Mesendoderm (in vitro differentiated cells): ENCODE data around the gene RNF214.

ENCODE experiments used
- DNase-seq: peaks from one replicate; pipeline ENCODE4 v3.0.0; 2013
- H2AK5ac ChIP-seq: 2 replicates; pipeline ENCODE4 v1.6.1; 2013; ENCODE audit warnings: low read length, inconsistent platforms
- H2BK120ac ChIP-seq: 2 replicates; pipeline ENCODE4 v1.6.1; 2013; ENCODE audit warnings: low read depth, mild to moderate bottlenecking, low read length, moderate library complexity, mixed read lengths
- H2BK15ac ChIP-seq: replicated peaks from 2 replicates; pipeline ENCODE4 v1.6.1; 2013; ENCODE audit warnings: low read depth, mild to moderate bottlenecking, moderate library complexity
- H2BK5ac ChIP-seq: 2 replicates; pipeline ENCODE4 v1.6.1; 2013; ENCODE audit warnings: low read length, inconsistent platforms
- H3K18ac ChIP-seq: 2 replicates; pipeline ENCODE4 v1.6.1; 2013; ENCODE audit warnings: mild to moderate bottlenecking, low read length, mixed read lengths
- H3K23ac ChIP-seq: one replicate; pipeline ENCODE4 v1.6.1; 2013; ENCODE audit warnings: low read length
- H3K27ac ChIP-seq: 2 replicates; pipeline ENCODE4 v1.5.1; 2013; ENCODE audit warnings: low read depth, mild to moderate bottlenecking, inconsistent platforms, low read length, moderate library complexity
- H3K27me3 ChIP-seq: 2 replicates; pipeline ENCODE4 v1.6.1; 2013; ENCODE audit warnings: low read length, control low read depth, mild to moderate bottlenecking, inconsistent platforms; ENCODE audit not compliant: insufficient read depth, poor library complexity
- H3K36me3 ChIP-seq: 2 replicates; pipeline ENCODE4 v1.6.1; 2013; ENCODE audit warnings: low read length, inconsistent platforms; ENCODE audit not compliant: control insufficient read depth, insufficient read depth
- H3K4ac ChIP-seq: one replicate; pipeline ENCODE4 v1.6.1; 2013; ENCODE audit warnings: low read depth, mild to moderate bottlenecking, low read length, moderate library complexity
- H3K4me1 ChIP-seq: 2 replicates; pipeline ENCODE4 v1.6.1; 2013; ENCODE audit warnings: low read depth, low read length, inconsistent platforms; ENCODE audit not compliant: control insufficient read depth
- H3K4me2 ChIP-seq: 2 replicates; pipeline ENCODE4 v1.6.1; 2013; ENCODE audit warnings: low read length
- H3K4me3 ChIP-seq: 2 replicates; pipeline ENCODE4 v1.5.1; 2013; ENCODE audit warnings: mild to moderate bottlenecking, low read length
- H3K56ac ChIP-seq: one replicate; pipeline ENCODE4 v1.6.1; 2013; ENCODE audit warnings: low read length
- H3K79me1 ChIP-seq: 2 replicates; pipeline ENCODE4 v1.6.1; 2013; ENCODE audit warnings: low read length, inconsistent platforms
- H3K79me2 ChIP-seq: 2 replicates; pipeline ENCODE4 v1.6.1; 2013; ENCODE audit warnings: mild to moderate bottlenecking, low read length; ENCODE audit not compliant: control insufficient read depth, insufficient read depth
- H3K9ac ChIP-seq: 2 replicates; pipeline ENCODE4 v1.6.1; 2013; ENCODE audit warnings: low read length, inconsistent platforms
- H4K5ac ChIP-seq: one replicate; pipeline ENCODE4 v1.6.1; 2013; ENCODE audit warnings: low read length
- H4K8ac ChIP-seq: one replicate; pipeline ENCODE4 v1.6.1; 2013; ENCODE audit warnings: low read depth, mild to moderate bottlenecking, control low read depth, low read length, moderate library complexity
- WGBS: extraction: QIAGEN DNeasy Blood & Tissue Kit; methylation state at CpG from one replicate; pipeline ENCODE4 v1.1.7; 2013; ENCODE audit warnings: low lambda C conversion rate, missing lambda C conversion rate; ENCODE audit not compliant: insufficient coverage; ENCODE audit errors: extremely low coverage; 5-methylcytosine and 5-hydroxymethylcytosine counted together

Gene RNF214

GRCh38 chr11:117189941-117190544, 42.4 kb upstream of the RNF214 start:
- Histone ChIP-seq H3K27ac (no peak overlapping the region), H2AK5ac (no peak overlapping the region), H3K18ac (no peak overlapping the region), H3K4me1 (no peaks in the 10 kb centered on the region), H3K4me3 (no peak overlapping the region), H3K56ac (no peak overlapping the region), H3K79me2 (no peaks in the 10 kb centered on the region), H3K23ac (no peak overlapping the region), H4K5ac (no peak overlapping the region), H3K4ac (no peak overlapping the region), H3K36me3 (peaks cover 5% of the 10 kb centered on the region), H2BK5ac (no peak overlapping the region), H3K79me1 (no peaks in the 10 kb centered on the region), H2BK120ac (no peak overlapping the region), H4K8ac (no peak overlapping the region), H3K9ac (no peak overlapping the region), H3K27me3 (no peaks in the 10 kb centered on the region), H3K4me2 (no peak overlapping the region), H2BK15ac (no peak overlapping the region)
- no CpG with 5 or more reads among the region's 8 CpGs for WGBS
- DNase-seq, result no peak

- H2BK5ac ChIP-seq, result no peak overlapping the region
- H3K18ac ChIP-seq, result no peak overlapping the region
- H4K8ac ChIP-seq, result no peak overlapping the region
- no peak overlapping the region for H3K23ac ChIP-seq
- no peaks in the 10 kb centered on the region for H3K79me1 ChIP-seq
- H3K36me3 ChIP-seq, result peaks cover 5% of the 10 kb centered on the region
- H2AK5ac ChIP-seq, result no peak overlapping the region
- no peak overlapping the region for H3K56ac ChIP-seq
- no peak overlapping the region for H3K4me2 ChIP-seq
- H3K4ac ChIP-seq, result no peak overlapping the region
- H3K4me1 ChIP-seq, result no peaks in the 10 kb centered on the region
- H4K5ac ChIP-seq, result no peak overlapping the region
- no peak overlapping the region for H3K27ac ChIP-seq
- H3K4me3 ChIP-seq, result no peak overlapping the region
- WGBS, result no CpG with 5 or more reads among the region's 26 CpGs
- H2BK120ac ChIP-seq, result no peak overlapping the region
- DNase-seq, result no peak
- no peaks in the 10 kb centered on the region for H3K79me2 ChIP-seq
- no peaks in the 10 kb centered on the region for H3K27me3 ChIP-seq
- H2BK15ac ChIP-seq, result no peak overlapping the region
- H3K9ac ChIP-seq, result no peak overlapping the region
Measured at GRCh38 chr11:117191680-117192400, 40.6 kb upstream of the RNF214 start.

- no peak overlapping the region for H3K9ac ChIP-seq
- no peak overlapping the region for H3K27ac ChIP-seq
- H3K56ac ChIP-seq, result no peak overlapping the region
- no peak overlapping the region for H3K4ac ChIP-seq
- H3K79me1 ChIP-seq, result no peaks in the 10 kb centered on the region
- no peak overlapping the region for H4K8ac ChIP-seq
- no peaks in the 10 kb centered on the region for H3K27me3 ChIP-seq
- WGBS, result no CpG with 5 or more reads among the region's 17 CpGs
- peaks cover under 1% of the 10 kb centered on the region for H3K4me1 ChIP-seq
- no peak overlapping the region for H2BK15ac ChIP-seq
- H3K4me3 ChIP-seq, result no peak overlapping the region
- no peak overlapping the region for H3K4me2 ChIP-seq
- no peak for DNase-seq
- H2BK120ac ChIP-seq, result no peak overlapping the region
- H3K79me2 ChIP-seq, result no peaks in the 10 kb centered on the region
- no peak overlapping the region for H3K18ac ChIP-seq
- H2AK5ac ChIP-seq, result no peak overlapping the region
- peaks cover 5% of the 10 kb centered on the region for H3K36me3 ChIP-seq
- H3K23ac ChIP-seq, result no peak overlapping the region
- H2BK5ac ChIP-seq, result no peak overlapping the region
- H4K5ac ChIP-seq, result no peak overlapping the region
Measured at GRCh38 chr11:117192401-117192875, 40.0 kb upstream of the RNF214 start.

GRCh38 chr11:117193130-117194020, 39.1 kb upstream of the RNF214 start:
- Histone ChIP-seq H4K8ac (no peak overlapping the region), H2BK5ac (no peak overlapping the region), H4K5ac (no peak overlapping the region), H3K4me2 (no peak overlapping the region), H3K9ac (no peak overlapping the region), H3K79me2 (no peaks in the 10 kb centered on the region), H3K23ac (no peak overlapping the region), H3K4ac (no peak overlapping the region), H3K56ac (no peak overlapping the region), H2BK120ac (no peak overlapping the region), H3K4me3 (no peak overlapping the region), H3K36me3 (peaks cover 5% of the 10 kb centered on the region), H3K4me1 (peaks cover 5% of the 10 kb centered on the region), H2AK5ac (no peak overlapping the region), H3K18ac (no peak overlapping the region), H3K27me3 (no peaks in the 10 kb centered on the region), H3K27ac (no peak overlapping the region), H3K79me1 (no peaks in the 10 kb centered on the region), H2BK15ac (no peak overlapping the region)
- no CpG with 5 or more reads among the region's 15 CpGs for WGBS
- DNase-seq, result no peak

- H3K23ac ChIP-seq, result no peak overlapping the region
- no peak overlapping the region for H3K18ac ChIP-seq
- peaks cover 2% of the 10 kb centered on the region for H3K79me1 ChIP-seq
- no peak overlapping the region for H3K4me2 ChIP-seq
- no peaks in the 10 kb centered on the region for H3K27me3 ChIP-seq
- no peak overlapping the region for H2AK5ac ChIP-seq
- no CpG with 5 or more reads among the region's 5 CpGs for WGBS
- H3K4ac ChIP-seq, result no peak overlapping the region
- no peak overlapping the region for H3K56ac ChIP-seq
- peaks cover 5% of the 10 kb centered on the region for H3K36me3 ChIP-seq
- no peak overlapping the region for H3K4me3 ChIP-seq
- peaks cover 9% of the 10 kb centered on the region for H3K4me1 ChIP-seq
- H3K79me2 ChIP-seq, result peaks cover 1% of the 10 kb centered on the region
- H4K8ac ChIP-seq, result no peak overlapping the region
- no peak overlapping the region for H2BK15ac ChIP-seq
- H3K9ac ChIP-seq, result no peak overlapping the region
- H3K27ac ChIP-seq, result no peak overlapping the region
- H2BK5ac ChIP-seq, result no peak overlapping the region
- H4K5ac ChIP-seq, result no peak overlapping the region
- no peak overlapping the region for H2BK120ac ChIP-seq
- no peak for DNase-seq
Measured at GRCh38 chr11:117194267-117194666, 38.2 kb upstream of the RNF214 start.
